ENCODE results near the gene GALNT2. TPM values are rescaled to one million over a fixed set of nuclear protein-coding genes. Genes with fewer than 3 reads are reported as not detected.

GALNT2 gene
- total and polyA plus RNA-seq, 2 of the 13 experiments (the other 11 are each of a cell fraction or from before 2014, with no cell fraction given): 39.3 to 39.6 TPM

GRCh38 chr1:230120921-230121381 is 53.9 kb downstream of the GALNT2 start (continued):
- no peak for TF ChIP-seq THAP8 (CRISPR knock-in tag; IDR thresholded peaks at IDR 0.05; ENCODE audit: borderline replicate concordance)
- no peak for TF ChIP-seq CENPBD1 (CRISPR knock-in tag; IDR thresholded peaks at IDR 0.05; ENCODE audit: borderline replicate concordance, low read depth)
- peak; percentile 98 for TF ChIP-seq ETV6 (CRISPR knock-in tag; conservative IDR thresholded peaks at IDR 0.05)
- no peak for TF ChIP-seq ZNF879 (CRISPR knock-in tag; IDR thresholded peaks at IDR 0.05)
- no peak for TF ChIP-seq ZNF124 (CRISPR knock-in tag; IDR thresholded peaks at IDR 0.05)
- TF ChIP-seq KLF12 (CRISPR knock-in tag; IDR thresholded peaks at IDR 0.05; ENCODE audit: borderline replicate concordance): no peak
- no peak for TF ChIP-seq KDM4B (CRISPR knock-in tag; IDR thresholded peaks at IDR 0.05)

GRCh38 chr1:230121950-230122349 is 54.9 kb downstream of the GALNT2 start:
- intact Hi-C loops (cut with micrococcal nuclease; ENCODE audit: unreplicated experiment): loop anchor here (2.0 to 5.0 kb wide), 2 partner anchors 37 to 55 kb away; partner anchors contain the start of gene GALNT2
- 96% methylated on average over 4 of the region's 4 CpGs for WGBS (ENCODE audit: low lambda C conversion rate)
- H4K20me1 ChIP-seq (ENCODE audit: insufficient read depth, low read length): no peaks in the 10 kb centered on the region
- ChIA-PET CTCF (ENCODE audit: low intra/inter-chr PET ratio, low total read pairs) (no interaction called here), POLR2A (no interaction called here)
- FAIRE-seq (no peak), ATAC-seq (no peak), DNase-seq (ENCODE audit: low spot score) (no peak)
- BruUV-seq (replicated peaks): no TSS peak
- H3K4me3 ChIP-seq (replicated peaks in 1 of 3; ENCODE audit: insufficient read depth in 1 of 3, low read depth in 2 of 3, low read length in 3 of 3): no peak overlapping the region
- H3K36me3 ChIP-seq (replicated peaks in 1 of 2; ENCODE audit: control insufficient read depth in 1 of 2, insufficient read depth in 2 of 2, low read length in 2 of 2): no peaks in the 10 kb centered on the region
- in situ Hi-C loops (cut with HindIII; ENCODE audit: extremely low pct_ligation_motif_present, low pct_unique_long_range_greater_than_20kb): no loop called here
- no peak overlapping the region for H3K27ac ChIP-seq (ENCODE audit: extremely low read length, insufficient read depth, low read length)
- H2AFZ ChIP-seq (ENCODE audit: low read length): no peak overlapping the region
- H3K79me2 ChIP-seq (ENCODE audit: insufficient read depth, low read length): peaks cover 54% of the 10 kb centered on the region
- H3K4me2 ChIP-seq (ENCODE audit: low read depth, low read length): no peak overlapping the region
- H3K9ac ChIP-seq (ENCODE audit: insufficient read depth, low read depth, low read length): no peak overlapping the region
- H3K9me3 ChIP-seq (ENCODE audit: low read length): no peaks in the 10 kb centered on the region
- H3K4me1 ChIP-seq (ENCODE audit: insufficient read depth, low read length): peaks cover 54% of the 10 kb centered on the region
- H3K27me3 ChIP-seq (ENCODE audit: control insufficient read depth in 1 of 2, insufficient read depth in 2 of 2, low read length in 2 of 2): no peaks in the 10 kb centered on the region
- TF ChIP-seq CREM (IDR thresholded peaks at IDR 0.05) (no peak), CREM (CRISPR knock-in tag; IDR thresholded peaks at IDR 0.05) (no peak), NR2F6 (IDR thresholded peaks at IDR 0.05) (no peak), NR2F6 (CRISPR knock-in tag; IDR thresholded peaks at IDR 0.05) (no peak), FLYWCH1 (CRISPR knock-in tag; IDR thresholded peaks at IDR 0.05) (no peak), RBAK (CRISPR knock-in tag; IDR thresholded peaks at IDR 0.05) (no peak), MYNN (CRISPR knock-in tag; IDR thresholded peaks at IDR 0.05; ENCODE audit: low read depth) (no peak), TARDBP (CRISPR knock-in tag; IDR thresholded peaks at IDR 0.05) (no peak), SETDB1 (CRISPR knock-in tag; IDR thresholded peaks at IDR 0.05; ENCODE audit: borderline replicate concordance) (no peak), PHF8 (CRISPR knock-in tag; IDR thresholded peaks at IDR 0.05) (no peak), RAD51 (IDR thresholded peaks at IDR 0.05; ENCODE audit: borderline replicate concordance) (no peak), TRIM24 (CRISPR knock-in tag; IDR thresholded peaks at IDR 0.05) (no peak)
- TF ChIP-seq, protein P1, sequence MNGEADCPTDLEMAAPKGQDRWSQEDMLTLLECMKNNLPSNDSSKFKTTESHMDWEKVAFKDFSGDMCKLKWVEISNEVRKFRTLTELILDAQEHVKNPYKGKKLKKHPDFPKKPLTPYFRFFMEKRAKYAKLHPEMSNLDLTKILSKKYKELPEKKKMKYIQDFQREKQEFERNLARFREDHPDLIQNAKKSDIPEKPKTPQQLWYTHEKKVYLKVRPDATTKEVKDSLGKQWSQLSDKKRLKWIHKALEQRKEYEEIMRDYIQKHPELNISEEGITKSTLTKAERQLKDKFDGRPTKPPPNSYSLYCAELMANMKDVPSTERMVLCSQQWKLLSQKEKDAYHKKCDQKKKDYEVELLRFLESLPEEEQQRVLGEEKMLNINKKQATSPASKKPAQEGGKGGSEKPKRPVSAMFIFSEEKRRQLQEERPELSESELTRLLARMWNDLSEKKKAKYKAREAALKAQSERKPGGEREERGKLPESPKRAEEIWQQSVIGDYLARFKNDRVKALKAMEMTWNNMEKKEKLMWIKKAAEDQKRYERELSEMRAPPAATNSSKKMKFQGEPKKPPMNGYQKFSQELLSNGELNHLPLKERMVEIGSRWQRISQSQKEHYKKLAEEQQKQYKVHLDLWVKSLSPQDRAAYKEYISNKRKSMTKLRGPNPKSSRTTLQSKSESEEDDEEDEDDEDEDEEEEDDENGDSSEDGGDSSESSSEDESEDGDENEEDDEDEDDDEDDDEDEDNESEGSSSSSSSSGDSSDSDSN (CRISPR knock-in tag; IDR thresholded peaks at IDR 0.05): no peak
- TF ChIP-seq, protein P2, sequence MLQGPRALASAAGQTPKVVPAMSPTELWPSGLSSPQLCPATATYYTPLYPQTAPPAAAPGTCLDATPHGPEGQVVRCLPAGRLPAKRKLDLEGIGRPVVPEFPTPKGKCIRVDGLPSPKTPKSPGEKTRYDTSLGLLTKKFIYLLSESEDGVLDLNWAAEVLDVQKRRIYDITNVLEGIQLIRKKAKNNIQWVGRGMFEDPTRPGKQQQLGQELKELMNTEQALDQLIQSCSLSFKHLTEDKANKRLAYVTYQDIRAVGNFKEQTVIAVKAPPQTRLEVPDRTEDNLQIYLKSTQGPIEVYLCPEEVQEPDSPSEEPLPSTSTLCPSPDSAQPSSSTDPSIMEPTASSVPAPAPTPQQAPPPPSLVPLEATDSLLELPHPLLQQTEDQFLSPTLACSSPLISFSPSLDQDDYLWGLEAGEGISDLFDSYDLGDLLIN (CRISPR knock-in tag; IDR thresholded peaks at IDR 0.05; ENCODE audit: borderline replicate concordance): no peak

Data from HepG2 (cell line).